GM23338 (cell line): Measurements from ENCODE around the gene TCF7L1.

Experiments
- CTCF ChIP-seq, 2 experiments: fragments of 200-600 bp in 1 of 2; sonication (generic) in 1 of 2; conservative IDR thresholded peaks; 2 replicates each; pipeline versions ENCODE4 v1.5.1 to v1.6.1; 2016 to 2017; ENCODE audit warnings: antibody characterized with exemption in 2 of 2, low read depth in 2 of 2, mild to moderate bottlenecking in 2 of 2, moderate library complexity in 1 of 2
- REST ChIP-seq: IDR thresholded peaks from one replicate; pipeline ENCODE4 v1.6.1; 2018; ENCODE audit warnings: antibody characterized with exemption; ENCODE audit not compliant: unreplicated experiment

DNA sequence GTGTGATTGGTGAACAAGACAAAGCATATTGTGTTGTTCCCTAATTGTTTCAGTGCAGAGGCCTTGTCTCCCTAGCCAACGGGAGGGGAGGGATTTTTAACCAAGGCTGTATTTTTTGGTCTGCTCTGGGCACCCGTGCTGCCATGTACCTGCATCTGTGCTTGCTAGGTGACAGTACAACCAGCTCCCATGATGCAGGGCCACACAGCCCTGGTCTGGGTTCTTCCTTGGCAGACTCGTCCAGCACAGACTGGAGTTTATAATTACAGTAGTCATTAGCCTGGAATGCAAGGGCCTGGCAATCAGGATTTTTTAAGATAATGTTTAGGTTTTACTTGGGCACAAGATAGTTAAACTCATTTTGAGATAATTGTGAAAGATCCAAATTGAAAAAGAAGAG, 36.4 kb downstream of the TCF7L1 start:
- TF ChIP-seq CTCF (conservative IDR thresholded peaks at IDR 0.05; ENCODE audit: low read depth in 2 of 2) (no peak), REST (no peak)
